B cell (primary cell): ENCODE data around the gene SLC35F5. TPM values are rescaled to one million over a fixed set of nuclear protein-coding genes. Genes with fewer than 3 reads are reported as not detected.
A peak's percentile ranks its signal among the peaks of the same experiment; 100 is the strongest.
"Not testable (repeated sequence)": the region's sequence is repeated elsewhere in the genome, so short reads cannot be mapped to it uniquely, and the experiment has no call there.

Experiments
- ATAC-seq: fragments of 200-7000 bp; cut with Tn5 transposase; one replicate; pipeline ENCODE4 v1.10.0; 2021; ENCODE audit warnings: low read depth, mild to moderate bottlenecking, moderate number of reproducible peaks, moderate library complexity
- CTCF ChIA-PET: fragments of 350-600 bp; sonication (Branson Sonifier 250); formaldehyde crosslinking; loops from one replicate; lab custom pipeline; 2021; ENCODE audit warnings: antibody characterized with exemption, inconsistent platforms; lab: Charles Lee
- POLR2A ChIA-PET: fragments of 350-600 bp; sonication (Branson Sonifier 250); formaldehyde crosslinking; loops from one replicate; lab custom pipeline; 2021; ENCODE audit warnings: antibody characterized with exemption; lab: Charles Lee
- DNase-seq: peaks from one replicate; pipeline ENCODE4 v3.0.0; 2013
- H2AFZ ChIP-seq: 2 replicates; pipeline ENCODE4 v1.6.1; 2012; ENCODE audit warnings: mild to moderate bottlenecking, low read depth, low read length; ENCODE audit not compliant: insufficient read depth, poor library complexity, severe bottlenecking
- H3K27ac ChIP-seq, 2 donors: 1 replicate in 1 of 2; 2 replicates in 1 of 2; pipeline ENCODE4 v1.5.1; 2012 to 2013; ENCODE audit warnings: low read length in 2 of 2, mild to moderate bottlenecking in 2 of 2, moderate library complexity in 1 of 2
- H3K27me3 ChIP-seq, 4 experiments: fragments of 200-600 bp in 1 of 4; sonication (generic) in 1 of 4; replicated peaks in 1 of 4; 1 replicate in 2 of 4; 2 replicates in 2 of 4; pipeline versions ENCODE4 v1.6.1 to v1.7.0; 2013 to 2016; ENCODE audit warnings: low read length in 3 of 4, mild to moderate bottlenecking in 2 of 4, mixed read lengths in 1 of 4, moderate library complexity in 1 of 4; ENCODE audit not compliant: insufficient read depth in 4 of 4, control insufficient read depth in 3 of 4; ENCODE audit errors: control extremely low read depth in 1 of 4
- H3K36me3 ChIP-seq, 2 experiments: replicated peaks in 1 of 2; 1 replicate in 1 of 2; 2 replicates in 1 of 2; pipeline versions ENCODE4 v1.6.1 to v1.7.1; 2013; ENCODE audit warnings: low read length in 1 of 2; ENCODE audit not compliant: insufficient read depth in 2 of 2, control insufficient read depth in 1 of 2; ENCODE audit errors: control extremely low read depth in 1 of 2, extremely low read depth in 1 of 2
- H3K4me1 ChIP-seq, 2 donors: fragments of 200-600 bp in 1 of 2; sonication (generic) in 1 of 2; 1 replicate in 1 of 2; 2 replicates in 1 of 2; pipeline versions ENCODE4 v1.5.1 to v1.6.1; 2013 to 2017; ENCODE audit warnings: low read length in 2 of 2; ENCODE audit not compliant: control insufficient read depth in 2 of 2, insufficient read depth in 2 of 2
- H3K4me2 ChIP-seq: replicated peaks from 2 replicates; pipeline ENCODE3; 2012; ENCODE audit warnings: mild to moderate bottlenecking, low read depth, low read length; ENCODE audit not compliant: poor library complexity, severe bottlenecking
- H3K4me3 ChIP-seq, 5 experiments: fragments of 200-600 bp in 1 of 5; sonication (generic) in 1 of 5; 1 replicate in 3 of 5; 2 replicates in 2 of 5; pipeline versions ENCODE4 v1.5.1 to v1.7.0; 2011 to 2016; ENCODE audit warnings: low read length in 4 of 5, mild to moderate bottlenecking in 4 of 5, low read depth in 2 of 5, control low read depth in 1 of 5, moderate library complexity in 1 of 5; ENCODE audit not compliant: insufficient read depth in 1 of 5; ENCODE audit errors: control extremely low read depth in 1 of 5, extremely low read depth in 1 of 5
- H3K79me2 ChIP-seq: fragments of 200-600 bp; sonication (generic); one replicate; pipeline ENCODE4 v1.6.0; 2016; ENCODE audit warnings: low read length; ENCODE audit not compliant: control insufficient read depth, insufficient read depth
- H3K9ac ChIP-seq: fragments of 200-600 bp; sonication (generic); 2 replicates; pipeline ENCODE4 v1.6.1; 2017; ENCODE audit warnings: mild to moderate bottlenecking, low read length, moderate library complexity
- H3K9me3 ChIP-seq, 3 donors: one replicate each; pipeline versions ENCODE4 v1.6.1 to v1.7.1; 2013; ENCODE audit warnings: low read length in 2 of 3; ENCODE audit not compliant: control insufficient read depth in 2 of 3, insufficient read depth in 1 of 3; ENCODE audit errors: control extremely low read depth in 1 of 3
- H4K20me1 ChIP-seq: 2 replicates; pipeline ENCODE4 v1.6.0; 2012; ENCODE audit warnings: mild to moderate bottlenecking, low read length; ENCODE audit not compliant: insufficient read depth, control insufficient read depth, poor library complexity, severe bottlenecking
- H3K27ac Mint-ChIP-seq: one replicate; pipeline ENCODE4 v1.8.0; 2021; ENCODE audit warnings: mixed read lengths
- H3K27me3 Mint-ChIP-seq: one replicate; pipeline ENCODE4 v1.8.0; 2021; ENCODE audit warnings: mixed read lengths
- H3K4me1 Mint-ChIP-seq: one replicate; pipeline ENCODE4 v1.8.0; 2021; ENCODE audit warnings: mixed read lengths
- H3K4me3 Mint-ChIP-seq: one replicate; pipeline ENCODE4 v1.8.0; 2021; ENCODE audit warnings: mixed read lengths
- H3K9me3 Mint-ChIP-seq: one replicate; pipeline ENCODE4 v1.8.0; 2022; ENCODE audit warnings: mixed read lengths; ENCODE audit not compliant: insufficient read depth
- CTCF ChIP-seq: fragments of 200-600 bp; IDR thresholded peaks from one replicate; pipeline ENCODE4 v1.8.0; 2022; ENCODE audit warnings: antibody characterized with exemption, mild to moderate bottlenecking
- EZH2 ChIP-seq: IDR thresholded peaks from 2 replicates; pipeline ENCODE4 v1.6.1; 2012; ENCODE audit warnings: borderline replicate concordance, low read depth, mild to moderate bottlenecking, moderate library complexity, low read length; ENCODE audit not compliant: insufficient read depth, poor library complexity, severe bottlenecking
- WGBS: methylation state at CpG from one replicate; pipeline ENCODE4 v1.1.5; 2013; ENCODE audit warnings: missing lambda C conversion rate; ENCODE audit not compliant: insufficient coverage; 5-methylcytosine and 5-hydroxymethylcytosine counted together
- intact Hi-C: fragments of 100-400 bp; cut with micrococcal nuclease; formaldehyde crosslinking; loops from one replicate; pipeline ENCODE4 v1.10.0; 2022
- polyA plus RNA-seq: library from polyadenylated mRNA; depleted of rRNA; stranded (reverse); fragments of >200 nt; gene quantifications from 2 replicates; pipeline ENCODE4 v1.2.3, GENCODE V29; 2012
- total RNA-seq, 2 donors: library from RNA; stranded (reverse); fragments of 120-200 nt in 1 of 2; gene quantifications; 1 replicate in 1 of 2; 2 replicates in 1 of 2; pipeline versions ENCODE4 v1.2.3 to v1.2.4, GENCODE V29; 2013 to 2022

Gene SLC35F5
- total and polyA plus RNA-seq, 2 donors (not counting 1 experiment from before 2014, with no cell fraction given), result 9.8 to 75.5 TPM

- DNase-seq, POLR2A ChIA-PET, H3K4me2 ChIP-seq, H3K4me3 ChIP-seq, intact Hi-C loops, H3K27me3 ChIP-seq, ATAC-seq, H3K36me3 ChIP-seq, H3K9me3 ChIP-seq, H3K27ac ChIP-seq, H3K79me2 ChIP-seq, H4K20me1 ChIP-seq, H3K4me3 Mint-ChIP-seq, H3K9me3 Mint-ChIP-seq, H3K27me3 Mint-ChIP-seq, H3K9ac ChIP-seq, H2AFZ ChIP-seq: not testable (repeated sequence)
- CTCF ChIA-PET, result interaction anchor here (0.6 to 1.3 kb wide), 2 partner anchors 9 to 42 kb away, joined by 3 to 4 read pairs; no protein-coding TSS in a partner anchor
- H3K4me1 ChIP-seq, result peaks cover 34 to 37% of the 10 kb centered on the region in 2 donors
- no CpG with 5 or more reads among the region's 2 CpGs for WGBS
- Mint-ChIP-seq H3K4me1 (peaks cover 47% of the 10 kb centered on the region), H3K27ac (peak overlapping the region; percentile 39)
Observed at GRCh38 chr2:113698251-113698650, 58.2 kb downstream of the SLC35F5 start.

GRCh38 chr2:113697516-113697915 lies 58.9 kb downstream of the SLC35F5 start:
- Histone ChIP-seq H3K79me2 (no peaks in the 10 kb centered on the region), H3K36me3 (no peaks in the 10 kb centered on the region), H3K9me3 (no peaks in the 10 kb centered on the region), H3K9ac (no peak overlapping the region), H2AFZ (no peak overlapping the region), H3K27ac (no peak overlapping the region), H3K27me3 (no peaks in the 10 kb centered on the region), H3K4me2 (no peak overlapping the region), H4K20me1 (no peaks in the 10 kb centered on the region), H3K4me1 (peaks cover 42 to 45% of the 10 kb centered on the region in 2 donors), H3K4me3 (no peak overlapping the region)
- WGBS, result 80% methylated on average over 3 of the region's 4 CpGs
- H3K4me1 Mint-ChIP-seq, result peaks cover 54% of the 10 kb centered on the region
- DNase-seq (no peak), ATAC-seq (no peak)
- intact Hi-C loops, result no loop called here
- H3K27me3 Mint-ChIP-seq, result no peaks in the 10 kb centered on the region
- H3K9me3 Mint-ChIP-seq, result peaks cover 3% of the 10 kb centered on the region
- H3K4me3 Mint-ChIP-seq, result no peak overlapping the region
- no peak for TF ChIP-seq CTCF
- no peak for TF ChIP-seq EZH2
- no peak overlapping the region for H3K27ac Mint-ChIP-seq
- POLR2A ChIA-PET, result no interaction called here
- CTCF ChIA-PET, result interaction anchor here (1.3 kb wide), 1 partner anchor 9 kb away, joined by 4 read pairs; no protein-coding TSS in a partner anchor
